ENCODE measurements around the gene UBE2O. TPM values are rescaled to one million over a fixed set of nuclear protein-coding genes. Genes with fewer than 3 reads are reported as not detected.

UBE2O gene
- total RNA-seq, 3 donors from 2014 or later, result 16.2 to 25.0 (median 19.0) TPM

DNA sequence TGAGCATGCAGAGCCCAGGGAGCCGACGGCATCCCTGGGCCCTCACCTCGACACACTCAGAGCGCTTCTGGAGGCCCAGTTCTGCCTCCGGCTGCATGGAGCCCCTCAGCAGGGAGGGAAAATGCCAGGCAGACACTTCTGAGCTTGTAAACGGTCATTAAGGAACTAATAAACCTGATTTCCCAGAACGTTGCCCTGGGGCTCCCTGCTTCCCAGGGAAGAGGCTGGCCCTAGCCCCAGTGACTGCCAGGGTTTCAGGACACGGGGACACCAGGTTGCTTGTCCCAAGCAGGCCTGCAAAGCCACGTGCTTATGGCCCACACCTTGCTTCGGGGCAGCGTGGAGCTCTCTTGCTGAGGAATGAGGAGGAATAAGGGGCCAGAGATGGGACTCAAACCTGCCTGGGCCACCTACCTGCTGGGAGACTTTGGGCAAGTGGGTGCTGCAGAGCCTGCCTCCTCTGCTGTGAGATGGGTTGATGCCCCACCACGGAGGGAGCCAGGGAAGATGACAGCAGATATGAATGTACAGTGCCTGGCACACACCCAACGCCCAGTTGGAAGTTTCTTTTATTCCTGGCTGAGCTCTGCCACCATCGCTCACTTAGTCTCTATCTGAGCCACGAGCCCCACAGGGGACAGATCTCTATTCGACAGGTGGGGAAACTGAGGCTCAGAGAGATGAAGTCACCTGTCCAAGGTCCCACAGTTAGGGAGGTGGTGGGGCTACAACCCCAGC, 42.9 kb upstream of the UBE2O start:
- no peak for DNase-seq
- intact Hi-C loops (cut with DNase I, micrococcal nuclease), result no loop called here
- TF ChIP-seq, protein P1, sequence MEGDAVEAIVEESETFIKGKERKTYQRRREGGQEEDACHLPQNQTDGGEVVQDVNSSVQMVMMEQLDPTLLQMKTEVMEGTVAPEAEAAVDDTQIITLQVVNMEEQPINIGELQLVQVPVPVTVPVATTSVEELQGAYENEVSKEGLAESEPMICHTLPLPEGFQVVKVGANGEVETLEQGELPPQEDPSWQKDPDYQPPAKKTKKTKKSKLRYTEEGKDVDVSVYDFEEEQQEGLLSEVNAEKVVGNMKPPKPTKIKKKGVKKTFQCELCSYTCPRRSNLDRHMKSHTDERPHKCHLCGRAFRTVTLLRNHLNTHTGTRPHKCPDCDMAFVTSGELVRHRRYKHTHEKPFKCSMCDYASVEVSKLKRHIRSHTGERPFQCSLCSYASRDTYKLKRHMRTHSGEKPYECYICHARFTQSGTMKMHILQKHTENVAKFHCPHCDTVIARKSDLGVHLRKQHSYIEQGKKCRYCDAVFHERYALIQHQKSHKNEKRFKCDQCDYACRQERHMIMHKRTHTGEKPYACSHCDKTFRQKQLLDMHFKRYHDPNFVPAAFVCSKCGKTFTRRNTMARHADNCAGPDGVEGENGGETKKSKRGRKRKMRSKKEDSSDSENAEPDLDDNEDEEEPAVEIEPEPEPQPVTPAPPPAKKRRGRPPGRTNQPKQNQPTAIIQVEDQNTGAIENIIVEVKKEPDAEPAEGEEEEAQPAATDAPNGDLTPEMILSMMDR (IDR thresholded peaks at IDR 0.05), result no peak
- Histone ChIP-seq H3K36me3 (ENCODE audit: low read depth) (no peaks in the 10 kb centered on the region), H3K9me3 (no peaks in the 10 kb centered on the region), H3K4me3 (no peak overlapping the region), H3K4me1 (ENCODE audit: low read depth) (peaks cover 58% of the 10 kb centered on the region)
- no peak for ATAC-seq

DNA sequence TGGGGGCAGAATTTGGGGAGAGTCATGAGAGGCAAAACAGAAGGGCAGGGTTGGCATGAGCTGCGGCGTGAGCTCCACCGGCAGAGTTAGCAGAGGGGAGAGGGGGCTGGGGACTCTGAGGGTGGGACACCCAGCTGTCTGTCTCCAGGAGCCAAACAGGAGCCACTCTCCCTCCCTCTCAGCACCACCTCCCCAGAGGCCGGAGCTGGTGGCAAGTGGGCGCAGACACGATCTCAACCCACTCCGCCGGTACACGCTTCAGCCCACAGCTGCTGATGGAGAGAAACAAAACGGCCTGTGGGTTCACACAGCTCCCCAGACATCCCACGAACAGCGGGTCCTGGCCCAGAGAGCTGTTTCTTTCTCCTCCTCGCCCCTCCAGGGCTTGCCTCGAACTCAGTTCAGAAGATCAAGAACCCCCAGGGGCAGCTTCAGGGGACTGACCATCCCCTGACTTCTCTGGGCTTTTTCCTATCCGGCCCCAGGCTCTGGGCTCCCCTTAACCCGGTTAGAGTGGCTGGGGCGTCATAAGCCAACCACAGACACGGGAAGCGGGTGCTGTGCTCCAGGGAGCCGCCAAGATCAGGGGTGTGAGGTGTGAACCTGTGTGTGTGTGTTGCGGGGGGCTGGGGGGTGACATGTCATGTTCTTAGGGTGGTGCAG, 40.7 kb upstream of the UBE2O start:
- H3K9me3 ChIP-seq, result no peaks in the 10 kb centered on the region
- no peak overlapping the region for H3K4me3 ChIP-seq
- H3K4me1 ChIP-seq (ENCODE audit: low read depth), result peaks cover 44% of the 10 kb centered on the region
- TF ChIP-seq, protein P1 (IDR thresholded peaks at IDR 0.05), result no peak
- intact Hi-C loops (cut with DNase I, micrococcal nuclease), result no loop called here
- ATAC-seq, result no peak
- DNase-seq, result peak in 2 of 3 donors; percentile 50 to 78
- H3K36me3 ChIP-seq (ENCODE audit: low read depth), result no peaks in the 10 kb centered on the region

DNA sequence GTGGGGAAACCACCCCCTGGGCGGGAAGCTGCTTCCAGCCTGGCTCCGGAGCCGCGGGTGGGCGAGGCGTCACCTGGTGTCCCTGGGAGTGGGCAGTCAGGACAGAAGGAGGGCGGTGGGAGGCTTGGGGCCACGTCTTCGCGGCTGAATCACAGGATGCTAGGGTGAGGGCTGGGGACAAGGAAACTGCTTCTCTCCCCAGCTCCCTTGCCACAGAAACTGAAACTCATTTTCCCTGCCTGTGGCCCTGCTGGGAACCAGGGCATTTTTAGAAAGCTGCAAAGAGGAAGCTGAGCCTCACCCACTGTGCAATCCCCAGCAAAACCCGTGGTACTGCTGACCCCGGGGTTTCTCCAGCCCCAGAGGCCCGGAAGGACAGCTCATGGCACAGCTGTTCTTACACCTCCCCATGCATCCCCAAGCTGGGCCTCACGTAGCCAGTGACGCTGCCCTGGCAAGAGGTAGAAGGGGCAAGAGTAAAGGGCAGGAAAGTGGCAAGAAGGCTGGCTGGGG, 40.1 kb upstream of the UBE2O start:
- no peak overlapping the region for H3K4me3 ChIP-seq
- ATAC-seq (peak; percentile 70), DNase-seq (peak; percentile 56 to 87 (median 68))
- TF ChIP-seq, protein P1 (IDR thresholded peaks at IDR 0.05), result no peak
- H3K36me3 ChIP-seq (ENCODE audit: low read depth), result no peaks in the 10 kb centered on the region
- H3K9me3 ChIP-seq, result no peaks in the 10 kb centered on the region
- peaks cover 42% of the 10 kb centered on the region for H3K4me1 ChIP-seq (ENCODE audit: low read depth)
- intact Hi-C loops (cut with DNase I, micrococcal nuclease), result no loop called here

DNA sequence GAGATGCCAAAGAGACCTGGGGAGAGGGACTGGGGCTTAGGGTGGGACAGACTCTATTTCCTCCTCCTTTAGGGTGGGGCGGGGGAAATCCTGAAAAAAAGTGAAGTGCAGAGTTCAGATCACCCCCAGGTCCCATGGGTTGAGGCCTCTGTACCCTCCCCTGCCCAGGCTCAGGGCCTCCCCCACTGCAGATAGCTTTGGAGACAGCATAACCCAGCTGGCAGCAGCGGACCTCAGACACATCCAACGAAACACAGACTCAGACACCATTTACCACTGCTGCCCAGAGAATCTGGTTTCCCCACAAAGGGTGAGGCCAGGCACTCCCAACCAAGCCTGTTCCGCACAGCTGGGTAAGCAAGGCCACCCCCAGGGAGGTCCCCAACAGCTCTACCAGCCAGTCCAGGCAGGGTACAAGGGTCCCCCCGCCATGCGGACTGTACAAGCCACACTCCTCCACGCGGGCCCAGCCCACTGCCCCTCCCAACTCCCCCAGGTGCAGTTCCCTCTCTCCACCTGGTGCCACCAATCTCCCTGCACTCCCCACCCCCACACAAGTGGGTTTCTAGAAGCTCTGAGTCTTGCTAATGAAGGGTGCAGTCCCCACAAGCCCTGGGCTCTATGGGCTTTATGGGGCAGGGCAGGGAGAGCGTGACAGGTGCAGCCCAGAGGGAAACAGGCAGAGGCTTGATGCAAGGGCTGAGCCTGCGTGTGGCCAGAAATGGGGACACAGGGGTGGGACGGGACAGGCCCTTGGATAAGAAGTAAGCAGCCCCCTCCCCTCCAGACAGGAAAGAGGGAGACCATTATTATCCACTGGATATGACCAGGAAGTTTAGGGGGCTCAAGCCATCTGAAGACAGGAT, 39.4 kb upstream of the UBE2O start:
- Histone ChIP-seq H3K4me1 (ENCODE audit: low read depth) (peaks cover 37% of the 10 kb centered on the region), H3K36me3 (ENCODE audit: low read depth) (no peaks in the 10 kb centered on the region), H3K4me3 (no peak overlapping the region), H3K9me3 (no peaks in the 10 kb centered on the region)
- ATAC-seq (peak; percentile 72), DNase-seq (peak; percentile 70 to 88 (median 78))
- intact Hi-C loops (cut with DNase I, micrococcal nuclease), result no loop called here
- TF ChIP-seq, protein P1 (IDR thresholded peaks at IDR 0.05), result no peak
